HepG2 (cell line): Measurements from ENCODE around the gene OGG1. TPM values are rescaled to one million over a fixed set of nuclear protein-coding genes. Genes with fewer than 3 reads are reported as not detected.
A peak's percentile ranks its signal among the peaks of the same experiment; 100 is the strongest.

ENCODE experiments used
- ATF7-NPFF ChIP-seq: sonication (generic); formaldehyde crosslinking; IDR thresholded peaks from 2 replicates; pipeline ENCODE4 v1.8.1; 2023; ENCODE audit warnings: mild to moderate bottlenecking, low read depth, missing genetic modification reagents, moderate library complexity
- CSRNP1 ChIP-seq: sonication (generic); formaldehyde crosslinking; IDR thresholded peaks from 2 replicates; pipeline ENCODE4 v1.8.1; 2023; ENCODE audit warnings: mild to moderate bottlenecking, missing genetic modification reagents
- DR1 ChIP-seq: sonication (generic); formaldehyde crosslinking; IDR thresholded peaks from 2 replicates; pipeline ENCODE4 v1.8.0; 2021; ENCODE audit warnings: mild to moderate bottlenecking, missing genetic modification reagents, inconsistent platforms
- EEA1 ChIP-seq: sonication (generic); formaldehyde crosslinking; IDR thresholded peaks from 2 replicates; pipeline ENCODE4 v1.5.1; 2020; ENCODE audit warnings: mild to moderate bottlenecking, missing genetic modification reagents, borderline replicate concordance
- ELF1 ChIP-seq: sonication (generic); formaldehyde crosslinking; IDR thresholded peaks from 2 replicates; pipeline ENCODE4 v1.4.0; 2020; ENCODE audit warnings: missing genetic modification reagents
- ESRRA ChIP-seq: sonication (generic); formaldehyde crosslinking; IDR thresholded peaks from 2 replicates; pipeline ENCODE4 v1.5.1; 2020; ENCODE audit warnings: mild to moderate bottlenecking, low read depth, missing genetic modification reagents
- KLF11 ChIP-seq: IDR thresholded peaks from 2 replicates; pipeline ENCODE4 v1.6.1; 2016; ENCODE audit warnings: missing compliant biosample characterization
- MED13 ChIP-seq: sonication (generic); formaldehyde crosslinking; IDR thresholded peaks from 2 replicates; pipeline ENCODE4 v1.5.0; 2020; ENCODE audit warnings: missing genetic modification reagents
- PAWR ChIP-seq: sonication (generic); formaldehyde crosslinking; IDR thresholded peaks from 2 replicates; pipeline ENCODE4 v1.4.0; 2020; ENCODE audit warnings: missing genetic modification reagents, mild to moderate bottlenecking, borderline replicate concordance
- SUZ12 ChIP-seq: fragments of 150-350 bp; IDR thresholded peaks from 2 replicates; pipeline ENCODE4 v1.6.1; 2014; ENCODE audit warnings: low read depth, low read length
- TSC22D2 ChIP-seq: sonication (generic); formaldehyde crosslinking; IDR thresholded peaks from 2 replicates; pipeline ENCODE4 v1.5.1; 2020; ENCODE audit warnings: missing genetic modification reagents, mild to moderate bottlenecking, borderline replicate concordance
- ZFP82 ChIP-seq: sonication (generic); formaldehyde crosslinking; IDR thresholded peaks from 2 replicates; pipeline ENCODE4 v1.5.1; 2020; ENCODE audit warnings: mild to moderate bottlenecking, missing genetic modification reagents, borderline replicate concordance
- ZFYVE20 ChIP-seq: sonication (generic); formaldehyde crosslinking; IDR thresholded peaks from 2 replicates; pipeline ENCODE4 v1.8.0; 2023; ENCODE audit warnings: low read depth, mild to moderate bottlenecking, moderate library complexity, missing genetic modification reagents, borderline replicate concordance
- ZMYM2 ChIP-seq: sonication (generic); formaldehyde crosslinking; IDR thresholded peaks from 2 replicates; pipeline ENCODE4 v1.8.0; 2022; ENCODE audit warnings: mild to moderate bottlenecking, missing genetic modification reagents
- ZNF232 ChIP-seq: sonication (generic); formaldehyde crosslinking; IDR thresholded peaks from 2 replicates; pipeline ENCODE4 v1.4.0; 2020; ENCODE audit warnings: missing genetic modification reagents, borderline replicate concordance
- ZNF256 ChIP-seq: sonication (generic); formaldehyde crosslinking; conservative IDR thresholded peaks from 2 replicates; pipeline ENCODE4 v1.4.0; 2020; ENCODE audit warnings: missing genetic modification reagents
- ZNF274 ChIP-seq: sonication (generic); formaldehyde crosslinking; IDR thresholded peaks from 2 replicates; pipeline ENCODE4 v1.5.1; 2020; ENCODE audit warnings: mild to moderate bottlenecking, missing genetic modification reagents
- ZSCAN5A ChIP-seq: sonication (generic); formaldehyde crosslinking; IDR thresholded peaks from 2 replicates; pipeline ENCODE4 v1.8.0; 2022; ENCODE audit warnings: mild to moderate bottlenecking, missing genetic modification reagents, borderline replicate concordance
- polyA plus RNA-seq, 8 experiments: library from polyadenylated mRNA; depleted of rRNA in 3 of 8; stranded (reverse) in 7 of 8; unstranded in 1 of 8; fragments of >200 nt; fragmentation: Illumina TruSeq in 4 of 8; extraction: Trizol in 4 of 8; gene quantifications; 2 replicates each; pipeline versions ENCODE4 v1.2.1 to v1.2.3, GENCODE V29; 2011 to 2016; ENCODE audit warnings: low read depth in 4 of 8, missing spikeins in 1 of 8, mixed read lengths in 1 of 8; ENCODE audit not compliant: insufficient read depth in 1 of 8
- total RNA-seq, 5 experiments: library from RNA; depleted of rRNA; stranded (reverse); fragments of >200 nt; fragmentation: Illumina TruSeq; extraction: Trizol; gene quantifications; 2 replicates each; pipeline ENCODE4 v1.2.3, GENCODE V29; 2016; ENCODE audit warnings: low read depth in 1 of 5
- TF ChIP-seq, protein P1 (sequence below): sonication (generic); formaldehyde crosslinking; IDR thresholded peaks from 2 replicates; pipeline ENCODE4 v1.5.1; 2020; ENCODE audit warnings: missing genetic modification reagents, mild to moderate bottlenecking, borderline replicate concordance
- TF ChIP-seq, protein P2 (sequence below): IDR thresholded peaks from 2 replicates; pipeline ENCODE4 v1.6.1; 2012; ENCODE audit warnings: inconsistent platforms
- TF ChIP-seq, protein P3 (sequence below): sonication (generic); formaldehyde crosslinking; IDR thresholded peaks from 2 replicates; pipeline ENCODE4 v1.4.0; 2020; ENCODE audit warnings: missing genetic modification reagents
- TF ChIP-seq, protein P4 (sequence below): sonication (generic); formaldehyde crosslinking; IDR thresholded peaks from 2 replicates; pipeline ENCODE4 v1.4.0; 2020; ENCODE audit warnings: mild to moderate bottlenecking, low read depth, missing genetic modification reagents

OGG1 gene
- total and polyA plus RNA-seq, 2 of the 13 experiments (the other 11 are each of a cell fraction or from before 2014, with no cell fraction given) = 28.7 to 33.2 TPM

- TF ChIP-seq ZSCAN5A (no peak), ZFP82 (CRISPR knock-in tag) (0 out of 2 replicates have a peak, but pooled peaks have one; percentile 52), KLF11 (CRISPR knock-in tag) (0 out of 2 replicates have a peak, but pooled peaks have one; percentile 74), ZMYM2 (no peak), EEA1 (CRISPR knock-in tag) (0 out of 2 replicates have a peak, but pooled peaks have one; percentile 49), SUZ12 (no peak), ZNF256 (CRISPR knock-in tag) (0 out of 2 replicates have a peak, but pooled peaks have one; percentile 79), ZNF274 (CRISPR knock-in tag) (peak; percentile 62; the same call in 1 of the 2 replicates), CSRNP1 (CRISPR knock-in tag) (no peak), DR1 (CRISPR knock-in tag) (no peak), MED13 (CRISPR knock-in tag) (no peak), ZNF232 (CRISPR knock-in tag) (peak; percentile 94), PAWR (no peak), ESRRA (CRISPR knock-in tag) (no peak), ELF1 (peak; percentile 44; the same call in 1 of the 2 replicates), TSC22D2 (CRISPR knock-in tag) (peak; percentile 97), ATF7-NPFF (CRISPR knock-in tag) (peak; percentile 84; the same call in 1 of the 2 replicates), ZFYVE20 (CRISPR knock-in tag) (no peak)
- TF ChIP-seq, protein P1, sequence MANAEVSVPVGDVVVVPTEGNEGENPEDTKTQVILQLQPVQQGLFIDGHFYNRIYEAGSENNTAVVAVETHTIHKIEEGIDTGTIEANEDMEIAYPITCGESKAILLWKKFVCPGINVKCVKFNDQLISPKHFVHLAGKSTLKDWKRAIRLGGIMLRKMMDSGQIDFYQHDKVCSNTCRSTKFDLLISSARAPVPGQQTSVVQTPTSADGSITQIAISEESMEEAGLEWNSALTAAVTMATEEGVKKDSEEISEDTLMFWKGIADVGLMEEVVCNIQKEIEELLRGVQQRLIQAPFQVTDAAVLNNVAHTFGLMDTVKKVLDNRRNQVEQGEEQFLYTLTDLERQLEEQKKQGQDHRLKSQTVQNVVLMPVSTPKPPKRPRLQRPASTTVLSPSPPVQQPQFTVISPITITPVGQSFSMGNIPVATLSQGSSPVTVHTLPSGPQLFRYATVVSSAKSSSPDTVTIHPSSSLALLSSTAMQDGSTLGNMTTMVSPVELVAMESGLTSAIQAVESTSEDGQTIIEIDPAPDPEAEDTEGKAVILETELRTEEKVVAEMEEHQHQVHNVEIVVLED (CRISPR knock-in tag) = no peak
- TF ChIP-seq, protein P2, sequence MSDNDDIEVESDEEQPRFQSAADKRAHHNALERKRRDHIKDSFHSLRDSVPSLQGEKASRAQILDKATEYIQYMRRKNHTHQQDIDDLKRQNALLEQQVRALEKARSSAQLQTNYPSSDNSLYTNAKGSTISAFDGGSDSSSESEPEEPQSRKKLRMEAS = no peak
- TF ChIP-seq, protein P3, sequence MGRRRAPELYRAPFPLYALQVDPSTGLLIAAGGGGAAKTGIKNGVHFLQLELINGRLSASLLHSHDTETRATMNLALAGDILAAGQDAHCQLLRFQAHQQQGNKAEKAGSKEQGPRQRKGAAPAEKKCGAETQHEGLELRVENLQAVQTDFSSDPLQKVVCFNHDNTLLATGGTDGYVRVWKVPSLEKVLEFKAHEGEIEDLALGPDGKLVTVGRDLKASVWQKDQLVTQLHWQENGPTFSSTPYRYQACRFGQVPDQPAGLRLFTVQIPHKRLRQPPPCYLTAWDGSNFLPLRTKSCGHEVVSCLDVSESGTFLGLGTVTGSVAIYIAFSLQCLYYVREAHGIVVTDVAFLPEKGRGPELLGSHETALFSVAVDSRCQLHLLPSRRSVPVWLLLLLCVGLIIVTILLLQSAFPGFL (CRISPR knock-in tag) = no peak
- TF ChIP-seq, protein P4, sequence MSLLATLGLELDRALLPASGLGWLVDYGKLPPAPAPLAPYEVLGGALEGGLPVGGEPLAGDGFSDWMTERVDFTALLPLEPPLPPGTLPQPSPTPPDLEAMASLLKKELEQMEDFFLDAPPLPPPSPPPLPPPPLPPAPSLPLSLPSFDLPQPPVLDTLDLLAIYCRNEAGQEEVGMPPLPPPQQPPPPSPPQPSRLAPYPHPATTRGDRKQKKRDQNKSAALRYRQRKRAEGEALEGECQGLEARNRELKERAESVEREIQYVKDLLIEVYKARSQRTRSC (CRISPR knock-in tag) = no peak
Measured at GRCh38 chr3:9704347-9705322, 45.1 kb upstream of the OGG1 start (continued).
